ACC112 (cell line): Measurements from ENCODE around the gene SOS2.
"Not testable (repeated sequence)": the region's sequence is repeated elsewhere in the genome, so short reads cannot be mapped to it uniquely, and the experiment has no call there.

Experiments used
- H2AFZ ChIP-seq: fragments of 200-600 bp; sonication (generic); one replicate; pipeline ENCODE4 v1.6.0; 2017; ENCODE audit warnings: antibody characterized with exemption, low read length; ENCODE audit not compliant: unreplicated experiment
- H3K27ac ChIP-seq: fragments of 200-600 bp; sonication (generic); 2 replicates; pipeline ENCODE4 v1.5.1; 2014; ENCODE audit warnings: low read depth, mild to moderate bottlenecking, antibody characterized with exemption, low read length, moderate library complexity
- H3K27me3 ChIP-seq: fragments of 200-600 bp; sonication (generic); 2 replicates; pipeline ENCODE4 v1.6.1; 2014; ENCODE audit warnings: mild to moderate bottlenecking, antibody characterized with exemption, low read length, moderate library complexity, mixed read lengths; ENCODE audit not compliant: insufficient read depth
- H3K36me3 ChIP-seq: fragments of 200-600 bp; sonication (generic); 2 replicates; pipeline ENCODE4 v1.6.1; 2016; ENCODE audit warnings: mild to moderate bottlenecking, antibody characterized with exemption, low read length, moderate library complexity, mixed read lengths; ENCODE audit not compliant: insufficient read depth
- H3K4me1 ChIP-seq: fragments of 200-600 bp; sonication (generic); one replicate; pipeline ENCODE4 v1.6.1; 2016; ENCODE audit warnings: low read length, mixed read lengths; ENCODE audit not compliant: insufficient read depth, unreplicated experiment, control insufficient read depth
- H3K4me3 ChIP-seq: fragments of 200-600 bp; sonication (generic); 2 replicates; pipeline ENCODE4 v1.5.1; 2014; ENCODE audit warnings: mild to moderate bottlenecking, low read depth, low read length
- H3K79me2 ChIP-seq: fragments of 200-600 bp; sonication (generic); one replicate; pipeline ENCODE4 v1.6.0; 2016; ENCODE audit warnings: low read length; ENCODE audit not compliant: control insufficient read depth, unreplicated experiment, insufficient read depth

SOS2 gene

GRCh38 chr14:50186107-50186506, 45.3 kb downstream of the SOS2 start:
- H3K4me3 ChIP-seq, result no peak overlapping the region
- no peak overlapping the region for H2AFZ ChIP-seq
- no peaks in the 10 kb centered on the region for H3K4me1 ChIP-seq
- no peaks in the 10 kb centered on the region for H3K79me2 ChIP-seq
- H3K27ac ChIP-seq, result no peak overlapping the region
- no peaks in the 10 kb centered on the region for H3K27me3 ChIP-seq
- H3K36me3 ChIP-seq, result 0 out of 2 replicates have a peak, but pooled peaks cover 7% of the 10 kb centered on the region

GRCh38 chr14:50173891-50174290, 57.5 kb downstream of the SOS2 start:
- Histone ChIP-seq H3K27me3 (no peaks in the 10 kb centered on the region), H3K4me1 (no peaks in the 10 kb centered on the region), H2AFZ (no peak overlapping the region), H3K79me2 (no peaks in the 10 kb centered on the region), H3K36me3 (peaks cover 5% of the 10 kb centered on the region), H3K4me3 (no peak overlapping the region), H3K27ac (no peak overlapping the region)

GRCh38 chr14:50171895-50172294, 59.5 kb downstream of the SOS2 start:
- Histone ChIP-seq H3K36me3 (no peaks in the 10 kb centered on the region; the same call in none of the 2 replicates), H3K27me3 (no peaks in the 10 kb centered on the region), H2AFZ (no peak overlapping the region), H3K79me2 (no peaks in the 10 kb centered on the region), H3K4me3 (no peak overlapping the region), H3K4me1 (no peaks in the 10 kb centered on the region), H3K27ac (no peak overlapping the region)

- H3K36me3 ChIP-seq, H3K27ac ChIP-seq, H3K4me3 ChIP-seq, H2AFZ ChIP-seq, H3K79me2 ChIP-seq, H3K4me1 ChIP-seq, H3K27me3 ChIP-seq: not testable (repeated sequence)
Measured at GRCh38 chr14:50167381-50167780, 64.0 kb downstream of the SOS2 start.

GRCh38 chr14:50156111-50156510, 75.3 kb downstream of the SOS2 start:
- no peaks in the 10 kb centered on the region for H3K79me2 ChIP-seq
- H3K36me3 ChIP-seq, result peaks cover 11% of the 10 kb centered on the region; the same call in 1 of the 2 replicates
- H3K27ac ChIP-seq, result no peak overlapping the region
- H2AFZ ChIP-seq, result no peak overlapping the region
- no peaks in the 10 kb centered on the region for H3K27me3 ChIP-seq
- H3K4me1 ChIP-seq, result no peaks in the 10 kb centered on the region
- no peak overlapping the region for H3K4me3 ChIP-seq

GRCh38 chr14:50148799-50149198, 82.6 kb downstream of the SOS2 start:
- H3K27ac ChIP-seq, result no peak overlapping the region
- H3K4me1 ChIP-seq, result no peaks in the 10 kb centered on the region
- no peak overlapping the region for H3K4me3 ChIP-seq
- no peaks in the 10 kb centered on the region for H3K79me2 ChIP-seq
- peaks cover 4% of the 10 kb centered on the region for H3K36me3 ChIP-seq
- no peaks in the 10 kb centered on the region for H3K27me3 ChIP-seq
- H2AFZ ChIP-seq, result no peak overlapping the region

GRCh38 chr14:50139192-50139591, 92.2 kb downstream of the SOS2 start:
- 0 out of 2 replicates have a peak, but pooled peaks cover 3% of the 10 kb centered on the region for H3K36me3 ChIP-seq
- no peaks in the 10 kb centered on the region for H3K4me1 ChIP-seq
- no peaks in the 10 kb centered on the region for H3K27me3 ChIP-seq
- no peak overlapping the region for H3K27ac ChIP-seq
- no peak overlapping the region for H3K4me3 ChIP-seq
- no peak overlapping the region for H2AFZ ChIP-seq
- H3K79me2 ChIP-seq, result no peaks in the 10 kb centered on the region

GRCh38 chr14:50127802-50128201, 103.6 kb downstream of the SOS2 start:
- Histone ChIP-seq H3K4me1 (no peaks in the 10 kb centered on the region), H3K27me3 (no peaks in the 10 kb centered on the region)

GRCh38 chr14:50123062-50123461, 108.3 kb downstream of the SOS2 start:
- H3K27ac ChIP-seq, result no peak overlapping the region
- H3K4me3 ChIP-seq, result no peak overlapping the region
- no peak overlapping the region for H2AFZ ChIP-seq
- H3K4me1 ChIP-seq, result no peaks in the 10 kb centered on the region
- H3K36me3 ChIP-seq, result peaks cover 2% of the 10 kb centered on the region; the same call in 1 of the 2 replicates
- H3K79me2 ChIP-seq, result no peaks in the 10 kb centered on the region
- no peaks in the 10 kb centered on the region for H3K27me3 ChIP-seq

More at GRCh38 chr14:50127802-50128201, 103.6 kb downstream of the SOS2 start:
- peaks cover 10% of the 10 kb centered on the region for H3K36me3 ChIP-seq
- no peak overlapping the region for H3K4me3 ChIP-seq
- H3K27ac ChIP-seq, result no peak overlapping the region
- H3K79me2 ChIP-seq, result no peaks in the 10 kb centered on the region
- no peak overlapping the region for H2AFZ ChIP-seq

GRCh38 chr14:50122291-50122690, 109.1 kb downstream of the SOS2 start:
- Histone ChIP-seq H3K27ac (no peak overlapping the region), H3K4me1 (no peaks in the 10 kb centered on the region), H3K36me3 (peaks cover 7% of the 10 kb centered on the region; the same call in 1 of the 2 replicates), H2AFZ (no peak overlapping the region), H3K79me2 (no peaks in the 10 kb centered on the region), H3K27me3 (no peaks in the 10 kb centered on the region), H3K4me3 (no peak overlapping the region)

- Histone ChIP-seq H3K79me2 (no peaks in the 10 kb centered on the region), H3K36me3 (peaks cover 7% of the 10 kb centered on the region; the same call in 1 of the 2 replicates), H3K27ac (no peak overlapping the region), H3K4me3 (no peak overlapping the region), H2AFZ (no peak overlapping the region), H3K4me1 (peaks cover 6% of the 10 kb centered on the region), H3K27me3 (no peaks in the 10 kb centered on the region)
Measured at GRCh38 chr14:50121486-50121885, 109.9 kb downstream of the SOS2 start.
